Vagina (tissue), 2 donors: ENCODE data around the gene DPM1. TPM values are rescaled to one million over a fixed set of nuclear protein-coding genes. Genes with fewer than 3 reads are reported as not detected.

Experiments
- DNase-seq, 2 donors: peaks; one replicate each; pipeline ENCODE4 v3.0.0-alpha.2; 2017; ENCODE audit errors: extremely low spot score in 2 of 2
- H3K27ac ChIP-seq: fragments of 200-600 bp; sonication (generic); one replicate; pipeline ENCODE4 v1.5.1; 2019
- H3K27me3 ChIP-seq: fragments of 200-600 bp; sonication (generic); one replicate; pipeline ENCODE4 v1.5.1; 2019
- H3K36me3 ChIP-seq, 2 donors: fragments of 200-600 bp; sonication (generic); one replicate each; pipeline ENCODE4 v1.5.1; 2017 to 2019
- H3K4me1 ChIP-seq: fragments of 200-600 bp; sonication (generic); one replicate; pipeline ENCODE4 v1.5.1; 2019
- H3K4me3 ChIP-seq, 2 donors: fragments of 200-600 bp; sonication (generic); 1 replicate in 1 of 2; 2 replicates in 1 of 2; pipeline ENCODE4 v1.5.1; 2016 to 2019
- H3K9me3 ChIP-seq: fragments of 200-600 bp; sonication (generic); one replicate; pipeline ENCODE4 v1.5.1; 2019
- CTCF ChIP-seq, 3 experiments: fragments of 450-650 bp in 2 of 3; fragments of 200-600 bp in 1 of 3; sonication (generic) in 1 of 3; IDR thresholded peaks; one replicate each; pipeline ENCODE4 v1.5.1; 2017 to 2019; ENCODE audit warnings: antibody characterized with exemption in 3 of 3, mild to moderate bottlenecking in 2 of 3, moderate library complexity in 2 of 3
- POLR2A ChIP-seq, 2 donors: fragments of 450-650 bp; IDR thresholded peaks; one replicate each; pipeline ENCODE4 v1.6.1; 2017; ENCODE audit warnings: antibody characterized with exemption in 2 of 2, mild to moderate bottlenecking in 2 of 2, moderate library complexity in 2 of 2
- POLR2AphosphoS5 ChIP-seq, 2 donors: sonication (generic); formaldehyde crosslinking; IDR thresholded peaks; one replicate each; pipeline ENCODE4 v1.9.0; 2017; ENCODE audit warnings: antibody characterized with exemption in 2 of 2, mild to moderate bottlenecking in 2 of 2, low read depth in 1 of 2; ENCODE audit not compliant: insufficient read depth in 1 of 2
- intact Hi-C: fragments of 100-400 bp; cut with DNase I; formaldehyde crosslinking; loops from one replicate; pipeline ENCODE4 v1.15.1; 2023
- total RNA-seq: library from RNA; depleted of rRNA; stranded (reverse); fragments of >200 nt; gene quantifications from one replicate; pipeline ENCODE4 v1.2.3, GENCODE V29; 2016

DPM1 gene
- total RNA-seq, 1 donor from 2014 or later: 21.1 TPM

- Histone ChIP-seq H3K36me3 (no peaks in the 10 kb centered on the region), H3K27me3 (no peaks in the 10 kb centered on the region), H3K4me3 (no peak overlapping the region), H3K9me3 (no peaks in the 10 kb centered on the region), H3K4me1 (no peaks in the 10 kb centered on the region), H3K27ac (no peak overlapping the region)
- no peak for DNase-seq
- TF ChIP-seq POLR2AphosphoS5 (IDR thresholded peaks at IDR 0.05; ENCODE audit: insufficient read depth in 1 of 2, low read depth in 1 of 2): no peak
- no peak for TF ChIP-seq CTCF (IDR thresholded peaks at IDR 0.05)
- TF ChIP-seq POLR2A (IDR thresholded peaks at IDR 0.05): no peak
- intact Hi-C loops: no loop called here
Observed at GRCh38 chr20:50992336-50992732, 34.0 kb upstream of the DPM1 start.

GRCh38 chr20:50991076-50991475, 32.7 kb upstream of the DPM1 start:
- TF ChIP-seq POLR2AphosphoS5 (IDR thresholded peaks at IDR 0.05; ENCODE audit: insufficient read depth in 1 of 2, low read depth in 1 of 2) (no peak), POLR2A (IDR thresholded peaks at IDR 0.05) (no peak), CTCF (IDR thresholded peaks at IDR 0.05) (no peak)
- DNase-seq: no peak
- Histone ChIP-seq H3K27ac (no peak overlapping the region), H3K4me3 (no peak overlapping the region), H3K4me1 (no peaks in the 10 kb centered on the region), H3K9me3 (no peaks in the 10 kb centered on the region), H3K27me3 (no peaks in the 10 kb centered on the region), H3K36me3 (no peaks in the 10 kb centered on the region)
- intact Hi-C loops: no loop called here

- no peak for DNase-seq
- no peaks in the 10 kb centered on the region for H3K4me1 ChIP-seq
- no peaks in the 10 kb centered on the region for H3K27me3 ChIP-seq
- intact Hi-C loops: loop anchor here (5.0 kb wide), 1 partner anchor 320 kb away; no protein-coding TSS in a partner anchor
- H3K4me3 ChIP-seq: no peak overlapping the region
- H3K36me3 ChIP-seq: no peaks in the 10 kb centered on the region
- no peak overlapping the region for H3K27ac ChIP-seq
- TF ChIP-seq CTCF (IDR thresholded peaks at IDR 0.05): peak; percentile 82 to 93 (median 91)
- TF ChIP-seq POLR2A (IDR thresholded peaks at IDR 0.05): no peak
- TF ChIP-seq POLR2AphosphoS5 (IDR thresholded peaks at IDR 0.05; ENCODE audit: insufficient read depth in 1 of 2, low read depth in 1 of 2): no peak
- H3K9me3 ChIP-seq: no peaks in the 10 kb centered on the region
Observed at GRCh38 chr20:50987493-50988210, 29.3 kb upstream of the DPM1 start.

GRCh38 chr20:50983321-50983720, 25.0 kb upstream of the DPM1 start:
- H3K27me3 ChIP-seq: no peaks in the 10 kb centered on the region
- peaks cover 18% of the 10 kb centered on the region for H3K4me1 ChIP-seq
- H3K36me3 ChIP-seq: no peaks in the 10 kb centered on the region
- TF ChIP-seq POLR2AphosphoS5 (IDR thresholded peaks at IDR 0.05; ENCODE audit: insufficient read depth in 1 of 2, low read depth in 1 of 2) (no peak), POLR2A (IDR thresholded peaks at IDR 0.05) (no peak), CTCF (IDR thresholded peaks at IDR 0.05) (no peak)
- no peaks in the 10 kb centered on the region for H3K9me3 ChIP-seq
- no peak for DNase-seq
- H3K4me3 ChIP-seq: no peak overlapping the region
- no peak overlapping the region for H3K27ac ChIP-seq
- intact Hi-C loops: no loop called here

GRCh38 chr20:50982363-50982762, 24.0 kb upstream of the DPM1 start:
- Histone ChIP-seq H3K9me3 (no peaks in the 10 kb centered on the region), H3K27ac (no peak overlapping the region), H3K36me3 (no peaks in the 10 kb centered on the region), H3K4me1 (peaks cover 18% of the 10 kb centered on the region), H3K27me3 (no peaks in the 10 kb centered on the region), H3K4me3 (no peak overlapping the region)
- TF ChIP-seq CTCF (IDR thresholded peaks at IDR 0.05): no peak
- no peak for TF ChIP-seq POLR2A (IDR thresholded peaks at IDR 0.05)
- TF ChIP-seq POLR2AphosphoS5 (IDR thresholded peaks at IDR 0.05; ENCODE audit: insufficient read depth in 1 of 2, low read depth in 1 of 2): no peak
- DNase-seq: no peak
- intact Hi-C loops: no loop called here
